Right forelimb (tissue), 1 donor: ENCODE results near the gene HDX.
"Not testable (repeated sequence)": the region's sequence is repeated elsewhere in the genome, so short reads cannot be mapped to it uniquely, and the experiment has no call there.

Experiments used
- DNase-seq: peaks from one replicate; pipeline ENCODE4 v3.0.0-alpha.2; 2018

Gene HDX

DNA sequence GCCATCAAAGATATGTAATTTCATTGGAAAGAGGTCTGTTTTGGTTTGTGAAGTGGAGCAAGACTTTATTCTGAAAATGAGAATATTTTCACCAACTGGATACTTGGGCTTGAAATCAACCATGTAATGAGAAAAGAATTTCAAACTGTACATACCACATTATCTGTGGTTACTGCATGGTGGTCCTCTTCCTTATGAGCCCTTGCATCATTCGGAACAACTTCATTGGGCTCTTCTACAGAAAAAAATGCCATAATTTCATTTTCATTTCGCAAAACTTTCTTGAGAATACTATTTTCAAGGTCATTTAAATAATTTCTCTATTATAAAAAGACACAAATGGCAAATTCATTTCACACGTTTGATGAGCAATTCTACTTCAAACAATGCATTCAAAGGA, 165.6 kb downstream of the HDX start:
- DNase-seq: no peak

DNA sequence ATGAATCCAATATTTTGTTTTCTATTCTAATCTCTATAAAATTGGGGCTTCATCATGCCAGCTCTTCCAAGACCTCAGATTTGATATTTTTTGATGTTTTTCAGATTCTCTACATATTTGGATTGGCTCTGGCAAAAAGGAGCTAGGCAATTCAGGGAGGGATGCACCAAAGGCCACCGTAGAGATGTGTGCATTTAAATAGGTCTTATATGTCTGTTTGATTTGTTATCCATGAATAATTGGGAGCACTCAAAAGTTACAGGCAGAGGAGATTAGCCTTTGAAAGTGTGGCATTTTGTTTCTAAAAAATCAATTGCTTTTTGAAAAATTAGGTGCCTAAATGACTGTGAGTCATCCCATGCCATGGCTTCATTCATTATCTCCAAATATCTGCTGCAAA, 167.1 kb downstream of the HDX start:
- DNase-seq: no peak

DNA sequence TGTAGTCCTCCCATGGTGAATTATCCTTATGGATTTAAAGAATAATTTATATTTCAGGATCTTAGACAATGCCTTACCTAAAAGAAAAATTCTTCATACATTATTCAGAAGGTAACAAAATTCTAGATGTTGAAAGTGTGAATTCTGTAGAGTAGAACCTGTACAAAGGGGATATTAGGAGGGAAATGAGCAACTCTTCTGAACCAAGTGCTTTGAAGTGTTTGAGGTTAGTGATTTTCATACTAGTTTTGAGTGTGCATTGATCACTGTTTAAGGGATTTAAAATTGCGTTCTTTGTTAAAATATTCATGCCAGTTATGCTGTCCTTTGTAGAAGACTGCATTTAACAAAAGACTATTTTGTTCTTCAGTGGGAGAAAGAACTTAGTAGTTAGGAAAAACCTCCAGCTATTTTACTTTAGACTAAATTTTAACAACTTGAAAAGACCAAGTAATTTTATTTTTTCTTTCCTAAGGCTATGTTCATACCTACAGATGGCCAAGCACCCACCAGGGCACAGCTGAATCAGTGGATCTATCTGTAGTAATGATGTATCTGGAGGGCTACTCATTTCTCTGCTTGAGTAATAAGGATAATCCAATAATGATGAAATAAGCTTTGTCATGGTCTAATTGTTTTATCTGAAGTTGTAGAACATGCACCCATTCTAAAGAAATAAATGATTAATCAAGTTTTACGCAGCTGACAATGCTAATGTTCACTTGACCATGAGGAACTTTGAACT, 180.0 kb downstream of the HDX start:
- DNase-seq: no peak

DNA sequence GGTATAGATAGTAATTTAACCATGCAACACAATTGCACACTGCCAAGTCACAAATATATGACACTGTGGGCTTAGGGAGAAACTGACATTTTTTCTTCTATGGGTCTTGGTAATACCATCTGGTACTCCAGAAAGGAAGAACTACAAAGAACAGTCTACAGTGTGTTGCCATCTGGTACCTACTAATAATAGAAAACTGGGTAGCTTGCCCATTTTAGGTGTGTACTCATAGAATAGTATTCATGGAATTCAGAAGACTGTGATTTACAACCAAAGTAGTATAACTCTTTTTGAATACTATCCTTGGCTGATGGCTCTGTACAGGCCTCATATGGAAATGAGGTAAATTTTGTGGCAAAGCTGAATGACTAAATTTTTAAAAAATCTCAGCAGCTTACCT, 181.6 kb downstream of the HDX start:
- DNase-seq: no peak

DNA sequence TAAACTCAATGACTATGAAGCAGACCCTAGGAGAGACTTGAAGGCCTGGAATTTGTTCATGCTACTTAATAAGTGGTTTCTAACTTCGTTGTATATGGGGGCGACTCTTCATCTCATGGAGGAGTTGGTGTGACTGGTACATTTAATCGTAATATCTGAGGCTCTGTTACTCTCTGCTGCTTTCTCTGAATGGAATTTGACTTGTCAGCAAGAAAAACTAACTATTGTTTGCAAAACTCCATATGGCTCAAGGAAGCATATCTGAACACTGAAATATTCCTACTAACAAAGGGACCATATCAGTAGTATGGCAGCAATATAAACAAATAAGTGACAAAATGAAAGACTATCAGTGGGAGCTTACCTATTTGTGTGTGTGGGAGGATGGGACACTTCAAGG, 182.2 kb downstream of the HDX start:
- no peak for DNase-seq

DNA sequence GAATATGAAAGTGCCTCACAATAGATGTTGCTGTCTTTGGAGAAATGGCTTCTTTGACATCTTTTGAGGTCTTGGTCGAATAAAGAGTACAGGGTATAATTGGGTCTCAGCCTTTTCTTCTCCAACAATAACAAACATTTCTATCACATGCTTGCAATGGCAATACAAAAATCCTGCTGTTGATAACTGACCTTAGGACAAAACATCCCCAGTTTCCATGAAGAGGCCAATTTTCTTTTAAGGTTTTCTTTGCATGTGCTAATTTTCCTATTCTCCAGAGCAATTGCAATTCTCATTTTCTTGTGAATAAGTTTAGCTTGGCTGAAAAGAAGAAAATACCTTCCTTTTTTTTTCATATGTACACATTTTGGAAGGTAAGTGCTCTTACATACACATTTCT, 183.6 kb downstream of the HDX start:
- no peak for DNase-seq

DNA sequence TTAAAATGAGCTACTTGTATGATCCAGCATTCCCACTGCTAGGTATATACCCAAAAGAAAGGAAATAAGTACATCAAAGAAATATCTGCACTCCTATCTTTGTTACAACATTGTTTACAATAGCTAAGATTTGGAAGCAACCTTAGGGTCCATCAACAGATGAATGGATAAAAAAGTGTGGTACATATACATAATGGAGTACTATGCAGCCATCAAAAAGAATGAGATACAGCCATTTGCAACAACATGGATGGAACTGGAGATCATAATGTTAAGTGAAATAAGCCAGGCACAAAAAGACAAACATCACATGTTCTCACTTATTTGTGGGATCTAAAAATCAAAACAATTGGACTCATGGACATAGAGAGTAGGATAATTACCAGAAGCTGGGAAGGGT, 186.3 kb downstream of the HDX start:
- not testable (repeated sequence) for DNase-seq
